NK-92 (cell line): ENCODE results near the gene HSPA8.
"Not testable (repeated sequence)": the region's sequence is repeated elsewhere in the genome, so short reads cannot be mapped to it uniquely, and the experiment has no call there.

Source experiments
- DNase-seq: peaks from one replicate; lab custom pipeline; 2025; ENCODE audit not compliant: unreplicated experiment; lab: John Stamatoyannopoulos, UW

The HSPA8 gene

DNA sequence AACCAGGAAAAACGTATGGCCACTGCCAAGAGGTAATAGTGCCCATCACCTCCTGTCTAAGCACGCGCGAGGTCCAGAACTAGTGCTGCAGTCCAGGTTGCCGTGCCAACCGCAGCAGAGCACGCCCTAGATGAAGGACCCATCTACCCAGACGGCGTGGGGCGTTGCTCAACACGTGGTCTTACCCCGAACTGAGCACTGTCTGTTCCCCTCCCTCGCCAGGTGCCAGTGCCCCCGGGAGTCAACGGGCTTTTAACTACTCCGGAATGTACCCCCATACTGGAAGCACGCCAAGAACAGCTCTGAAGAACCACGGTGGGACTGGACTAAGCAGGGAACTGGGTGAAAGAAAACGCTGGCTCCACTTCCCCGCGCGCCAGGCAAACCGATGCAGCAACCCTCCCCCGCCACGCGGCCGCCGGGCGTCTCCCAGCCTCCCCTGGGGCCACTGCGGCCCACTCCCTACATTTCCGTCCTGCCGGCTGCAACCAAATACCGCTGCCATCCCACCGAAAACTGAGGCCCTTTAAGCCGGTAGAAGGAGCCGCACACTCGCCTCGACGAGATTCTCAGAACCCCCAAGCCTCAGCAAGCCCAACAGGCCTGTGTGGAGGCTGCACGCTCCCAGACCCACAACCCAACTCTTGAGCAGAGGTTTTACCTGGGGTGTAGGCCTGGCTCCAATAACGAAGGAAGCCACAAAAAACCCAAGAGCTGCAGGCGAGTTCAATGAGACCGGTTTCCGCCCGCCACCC, at the start of gene HSPA8:
Gene HSPA8, minus strand, starts transcription at position 734 of the 755 bp plus-strand sequence. CDS start 812 bp downstream, outside the sequence.
- no peak for DNase-seq

DNA sequence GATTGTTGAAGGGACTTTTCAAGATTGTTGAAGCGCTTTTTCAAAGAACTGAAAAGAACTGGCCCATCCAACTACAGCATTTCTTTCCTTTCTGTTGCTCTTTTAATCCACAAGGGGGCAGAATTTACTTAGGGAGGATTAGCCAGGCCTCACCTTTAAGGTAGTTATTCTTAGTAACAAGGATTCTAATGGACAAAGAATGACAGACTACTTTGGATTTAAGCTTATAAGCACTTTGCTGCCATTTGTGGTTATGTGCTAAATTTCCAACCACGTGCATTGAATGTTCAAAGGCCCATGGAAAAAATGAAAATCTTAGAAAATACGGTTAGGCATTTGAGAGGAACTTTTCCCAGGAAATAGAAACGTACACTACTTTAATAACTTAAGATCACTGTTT, 49.5 kb upstream of the HSPA8 start:
- no peak for DNase-seq

DNA sequence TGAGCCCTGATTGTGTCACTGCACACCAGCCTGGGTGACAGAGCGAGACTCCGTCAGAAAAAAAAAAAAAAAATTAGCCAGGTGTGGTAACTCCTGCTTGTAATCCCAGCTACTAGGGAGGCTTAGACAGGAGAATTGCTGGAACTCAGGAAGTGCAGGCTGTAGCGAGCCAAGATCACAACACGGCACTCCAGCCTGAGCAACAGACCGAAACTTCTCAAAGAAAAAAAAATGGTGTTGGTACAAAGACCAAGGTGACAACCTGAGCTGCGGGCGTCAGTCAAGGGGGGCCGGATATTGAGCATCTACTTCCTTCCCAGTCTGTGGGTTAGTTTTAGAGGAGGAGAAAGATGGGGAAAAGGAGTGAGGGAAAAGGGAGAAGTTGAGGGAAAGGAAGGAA, 48.5 kb upstream of the HSPA8 start:
- DNase-seq = no peak

DNA sequence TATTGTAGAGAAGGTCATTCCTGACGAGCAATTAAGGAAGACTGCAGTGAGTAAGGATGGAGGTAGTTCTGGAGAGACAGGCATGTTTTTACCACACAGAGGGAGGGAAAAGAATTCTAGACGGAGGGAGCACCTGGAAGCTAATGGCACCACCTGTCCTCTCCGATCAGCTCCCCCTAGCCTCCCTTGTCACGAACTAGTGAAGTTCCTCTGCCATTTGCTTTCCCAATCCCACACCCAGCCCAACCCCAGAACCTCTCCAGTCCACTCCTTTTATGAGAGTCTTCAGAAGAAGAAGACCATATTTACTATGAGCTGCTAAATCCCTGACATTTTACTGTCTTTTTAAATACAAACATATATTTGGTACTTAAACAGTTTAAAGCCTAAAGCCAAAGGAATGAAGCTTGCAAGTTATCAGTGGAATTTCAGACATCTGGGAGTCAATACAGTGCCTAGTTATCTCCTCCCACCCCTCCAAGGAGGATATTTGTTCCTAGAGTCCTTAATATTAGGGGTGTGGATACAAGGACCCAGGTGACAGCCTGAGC, 46.1 kb upstream of the HSPA8 start:
- no peak for DNase-seq

DNA sequence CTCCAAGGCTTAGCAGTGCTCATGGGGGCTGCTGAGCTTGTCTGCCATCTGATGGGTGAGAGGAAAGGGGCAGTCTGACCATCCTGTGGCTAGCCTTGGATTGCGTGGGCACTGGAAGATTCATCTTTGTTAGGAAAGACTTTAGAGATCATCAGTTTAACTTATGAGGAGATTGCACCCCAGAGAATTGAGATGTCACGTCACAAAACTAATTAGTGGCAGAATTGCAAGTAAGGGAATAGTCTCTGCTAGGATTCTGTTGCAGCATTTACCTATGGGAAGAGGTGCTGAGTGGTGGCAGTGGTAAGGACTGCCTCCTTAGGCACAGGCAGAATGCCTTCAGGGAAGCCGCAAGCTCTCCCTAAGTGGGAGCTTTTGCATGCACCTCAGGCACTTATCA, 42.8 kb upstream of the HSPA8 start:
- no peak for DNase-seq

DNA sequence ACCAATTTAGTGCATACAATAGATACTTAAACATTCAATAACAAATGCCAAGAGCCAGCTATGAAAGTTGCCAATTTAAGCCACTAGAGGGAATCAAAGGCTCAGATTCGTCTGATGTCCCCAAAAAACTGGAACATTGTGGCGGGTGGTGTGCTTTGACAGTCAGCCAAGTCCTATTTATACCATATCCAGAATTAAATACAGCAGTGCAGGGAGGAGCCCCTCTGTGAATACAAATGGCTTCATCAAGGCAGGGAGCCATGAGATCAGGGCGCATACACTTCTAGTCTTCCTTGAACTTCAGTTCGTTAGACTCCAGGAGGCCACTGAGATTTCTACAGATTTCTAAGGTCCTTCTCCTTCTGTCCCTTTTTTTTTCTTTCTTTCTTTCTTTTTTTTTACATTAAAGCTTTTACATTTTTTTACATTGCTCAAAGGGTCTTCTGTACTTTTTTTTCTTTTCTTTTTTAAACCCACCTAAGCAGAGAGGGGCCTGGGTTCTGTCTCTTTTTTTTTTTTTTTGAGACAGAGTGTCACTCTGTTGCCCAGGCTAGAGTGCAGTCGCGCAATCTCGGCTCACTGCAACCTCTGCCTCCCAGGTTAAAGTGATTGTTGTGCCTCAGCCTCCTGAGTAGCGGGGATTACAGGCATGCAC, 41.5 kb upstream of the HSPA8 start:
- no peak for DNase-seq

DNA sequence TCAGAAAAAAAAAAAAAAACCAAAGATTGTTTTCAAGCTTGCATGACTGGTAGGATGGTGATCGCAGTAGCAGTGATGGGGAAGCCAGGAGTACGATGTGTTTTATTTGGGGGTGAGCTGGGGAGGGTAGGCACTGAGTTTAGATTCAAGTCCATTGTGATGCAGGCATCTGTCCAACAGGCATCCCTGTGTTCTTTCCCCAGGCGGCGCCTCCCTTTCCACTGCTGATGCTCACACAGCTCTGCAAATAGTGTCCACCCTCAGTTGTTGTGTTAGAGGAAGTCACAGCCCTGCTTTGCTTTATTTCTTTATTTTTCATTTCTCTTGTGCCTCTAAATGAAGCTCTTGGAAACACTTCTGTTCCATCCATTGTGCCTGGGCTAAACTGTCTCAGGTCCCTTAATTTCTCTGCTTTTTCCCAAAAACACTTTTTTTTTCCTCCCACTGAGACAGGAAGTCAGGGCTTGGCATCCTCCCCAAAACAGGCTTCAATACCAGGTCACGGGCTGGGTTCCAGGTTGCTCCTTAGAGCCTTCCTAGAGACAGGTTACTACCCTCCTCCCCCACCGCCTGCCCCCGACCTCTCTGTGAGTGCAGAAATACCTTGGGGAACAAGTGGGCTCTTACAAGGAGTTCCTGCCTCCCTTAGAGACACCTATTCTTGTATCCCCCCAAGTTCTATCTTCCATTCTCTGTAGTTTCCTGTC, 38.6 kb upstream of the HSPA8 start:
- DNase-seq = no peak

DNA sequence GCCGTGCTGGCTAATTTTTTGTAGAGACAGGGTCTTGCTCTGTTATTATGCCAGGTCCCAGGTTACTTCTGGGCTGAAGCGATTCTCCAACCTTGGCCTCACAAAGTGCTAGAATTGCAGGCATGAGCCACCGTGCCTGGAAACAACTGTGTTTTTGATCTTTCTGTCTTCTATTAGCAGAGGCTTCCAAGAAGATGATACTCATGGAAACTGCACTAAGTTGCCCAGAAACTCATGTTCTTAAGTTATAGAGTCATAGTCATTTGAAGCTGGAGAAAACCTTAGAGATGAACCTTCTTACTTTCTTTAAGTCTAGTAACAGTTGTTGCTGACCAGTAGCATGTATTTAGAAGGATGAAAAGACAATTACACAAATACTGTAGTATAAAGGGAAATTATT, 37.1 kb upstream of the HSPA8 start:
- DNase-seq = no peak

DNA sequence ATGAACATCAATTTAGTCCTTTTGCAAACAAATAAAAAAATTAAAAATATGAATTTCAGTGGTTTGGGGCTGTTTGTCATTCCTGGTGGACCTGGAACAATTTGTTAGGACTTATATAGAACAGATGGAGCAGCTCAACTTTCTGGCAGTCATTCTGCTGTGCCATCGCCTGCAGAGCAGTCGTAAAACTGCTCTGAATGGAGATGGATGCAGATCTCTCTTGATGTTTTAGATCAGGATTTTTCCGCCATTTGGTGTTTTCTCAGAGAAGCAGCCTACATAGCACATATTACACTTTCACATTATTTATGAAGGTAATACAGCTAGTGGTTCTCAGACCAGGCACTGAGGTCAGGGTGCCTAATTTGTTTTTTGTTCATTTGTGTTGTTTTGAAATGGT, 31.8 kb upstream of the HSPA8 start:
- no peak for DNase-seq

DNA sequence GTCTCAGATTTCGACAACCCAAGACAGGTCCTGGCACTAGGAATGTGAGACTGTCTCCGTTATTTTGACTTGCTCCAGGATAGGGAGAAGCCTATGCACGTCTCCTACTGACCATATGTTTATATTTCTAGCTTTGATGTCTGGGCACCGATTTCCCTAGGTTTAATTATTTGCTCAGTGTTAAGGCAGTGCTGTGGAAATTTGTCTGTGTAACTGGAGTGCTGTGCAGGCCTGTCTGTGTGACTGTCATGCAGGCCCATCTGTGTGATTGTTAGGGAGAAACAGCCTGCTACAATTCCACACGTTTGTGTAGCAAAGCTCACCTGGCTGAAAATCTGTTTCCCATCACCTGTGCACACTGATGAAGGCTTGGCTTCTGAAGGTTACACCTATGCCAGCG, 29.6 kb upstream of the HSPA8 start:
- no peak for DNase-seq

DNA sequence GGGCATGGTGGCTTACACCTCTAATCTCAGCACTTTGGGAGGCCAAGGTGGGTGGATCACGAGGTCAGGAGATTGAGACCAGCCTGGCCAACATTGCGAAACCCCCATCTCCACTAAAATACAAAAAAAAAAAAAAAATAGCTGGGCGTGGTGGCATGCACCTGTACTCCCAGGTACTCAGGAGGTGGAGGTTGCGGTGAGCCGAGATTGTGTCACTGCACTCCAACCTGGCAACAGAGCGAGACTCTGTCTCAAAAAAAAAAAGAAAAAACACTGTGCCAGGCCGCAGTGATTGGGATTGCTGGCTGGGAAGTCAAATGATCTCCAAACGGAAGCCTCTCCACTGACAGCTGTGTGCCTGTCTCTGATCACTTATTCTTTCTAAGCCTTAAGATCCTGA, 28.2 kb upstream of the HSPA8 start:
- not testable (repeated sequence) for DNase-seq

DNA sequence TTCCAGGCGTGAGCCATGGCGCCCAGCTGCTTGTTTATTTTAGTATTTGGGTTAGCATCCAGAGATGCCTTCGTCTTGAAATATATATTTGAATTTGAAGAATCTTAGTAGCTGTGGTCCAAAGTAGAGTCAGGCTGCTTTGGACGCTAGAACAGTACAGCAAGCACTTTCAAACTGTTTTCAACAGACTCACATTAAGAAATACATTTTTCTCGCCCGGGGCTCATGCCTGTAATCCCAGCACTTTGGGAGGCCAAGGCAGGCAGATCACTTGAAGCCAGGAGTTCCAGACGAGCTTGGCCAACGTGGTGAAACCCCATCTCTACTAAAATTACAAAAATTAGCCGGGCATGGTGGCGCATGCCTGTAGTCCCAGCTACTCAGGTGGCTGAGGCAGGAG, 27.0 kb upstream of the HSPA8 start:
- not testable (repeated sequence) for DNase-seq

DNA sequence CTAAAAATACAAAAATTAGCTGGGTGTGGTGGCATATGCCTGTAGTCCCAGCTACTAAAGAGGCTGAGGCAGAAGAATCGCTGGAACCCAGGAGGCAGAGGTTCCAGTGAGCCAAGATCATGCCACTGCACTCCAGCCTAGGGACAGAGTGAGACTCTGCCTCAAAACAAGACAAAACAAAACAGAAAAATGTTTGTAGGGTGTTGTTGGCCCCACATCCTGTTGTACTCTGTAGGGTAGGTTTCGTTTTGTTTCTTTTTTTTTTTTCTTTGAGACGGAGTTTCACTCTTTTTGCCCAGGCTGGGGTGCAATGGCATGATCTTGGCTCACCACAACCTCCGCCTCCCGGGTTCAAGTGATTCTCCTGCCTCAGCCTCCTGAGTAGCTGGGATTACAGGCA, 25.7 kb upstream of the HSPA8 start:
- not testable (repeated sequence) for DNase-seq

DNA sequence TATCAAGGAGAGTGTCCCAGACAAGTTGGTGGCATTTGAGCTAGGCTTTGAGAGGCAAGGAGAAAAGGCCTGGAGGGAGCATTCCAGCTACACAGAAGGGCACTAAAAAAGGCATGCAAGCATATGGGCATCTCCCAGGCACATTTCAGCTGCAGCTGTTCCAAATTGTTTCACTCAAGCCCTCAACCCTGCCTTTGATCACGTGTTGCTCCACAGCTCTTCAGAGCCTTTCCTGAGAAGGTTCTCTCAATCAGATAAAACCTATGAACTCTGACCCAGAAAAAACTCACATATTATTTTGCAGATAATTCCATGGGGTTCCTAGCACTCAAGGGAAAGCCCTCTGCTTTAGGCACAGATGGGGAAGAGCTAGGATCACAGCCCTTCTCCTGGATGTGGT, 24.4 kb upstream of the HSPA8 start:
- DNase-seq = no peak

DNA sequence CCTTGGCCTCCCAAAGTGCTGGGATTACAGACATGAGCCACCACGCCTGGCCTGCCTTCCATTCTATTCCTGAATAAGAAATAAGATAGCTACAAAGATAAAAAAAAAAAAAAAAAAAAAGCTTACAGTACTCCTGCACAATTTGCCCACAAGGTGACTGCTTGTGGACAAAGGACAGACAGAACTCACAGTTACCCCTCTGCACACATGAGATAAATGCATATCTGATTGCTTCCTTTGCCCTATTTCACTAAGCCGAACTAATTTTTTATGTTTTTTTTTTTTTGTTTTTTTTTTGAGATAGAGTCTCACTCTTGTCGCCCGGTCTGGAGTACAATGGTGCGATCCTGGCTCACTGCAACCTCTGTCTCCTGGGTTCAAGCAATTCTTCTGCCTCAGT, 23.6 kb upstream of the HSPA8 start:
- no peak for DNase-seq

DNA sequence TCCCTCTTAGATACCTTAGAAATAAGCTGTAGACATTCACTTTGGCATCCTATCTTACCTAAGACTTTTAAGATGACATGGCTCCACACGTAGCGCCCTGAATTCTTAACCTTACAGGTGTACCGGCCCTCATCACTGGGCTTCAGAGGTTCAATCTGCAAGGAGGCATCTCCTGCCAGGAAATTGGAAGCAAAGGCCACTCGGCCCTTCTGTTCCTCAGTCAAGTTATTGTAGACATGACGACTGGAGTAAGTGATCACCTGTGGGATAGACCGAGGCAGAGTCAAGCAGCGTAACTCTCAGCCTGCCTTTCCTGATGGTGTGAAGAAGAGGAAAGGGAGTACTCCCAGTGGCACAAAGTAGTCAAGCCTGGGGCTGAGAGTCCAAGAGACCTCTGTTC, 22.5 kb upstream of the HSPA8 start:
- no peak for DNase-seq

DNA sequence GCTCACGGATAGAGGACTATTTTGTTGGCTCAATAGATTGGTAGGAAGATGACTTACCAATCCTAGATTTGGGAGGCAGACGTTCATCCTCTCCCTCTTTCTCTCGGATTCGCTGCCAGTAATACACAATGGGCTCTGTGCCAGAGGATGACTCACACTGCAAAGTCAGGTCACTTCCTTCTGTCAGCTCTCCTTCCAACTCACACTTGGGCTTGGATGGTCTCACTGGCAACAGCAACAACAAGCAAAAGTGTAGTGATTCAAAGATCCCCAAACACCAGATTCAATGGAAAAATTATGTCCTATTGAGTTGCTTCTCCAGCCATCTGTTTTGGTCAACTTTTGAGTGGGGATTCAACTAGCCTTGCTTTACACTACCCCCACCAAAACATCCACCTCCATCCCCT, 21.7 kb upstream of the HSPA8 start:
- DNase-seq = no peak

DNA sequence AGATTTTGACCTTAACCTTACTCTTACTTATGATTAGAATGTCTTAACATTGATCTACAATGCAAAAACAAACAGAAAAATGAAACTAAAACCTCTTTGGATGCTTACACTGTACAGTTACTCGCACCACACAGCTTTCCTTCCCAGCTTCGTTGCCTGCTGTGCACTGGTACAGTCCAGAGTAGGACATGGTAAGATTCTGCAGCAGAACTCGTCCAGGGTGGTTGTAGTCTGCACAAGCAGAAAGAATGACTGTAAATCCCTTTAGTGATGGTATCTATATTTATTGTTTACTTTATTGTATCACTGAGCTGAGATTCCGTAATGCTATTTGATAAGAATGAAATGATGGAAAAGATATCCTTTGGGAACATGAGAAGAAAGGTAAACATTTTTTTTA, 21.0 kb upstream of the HSPA8 start:
- no peak for DNase-seq

DNA sequence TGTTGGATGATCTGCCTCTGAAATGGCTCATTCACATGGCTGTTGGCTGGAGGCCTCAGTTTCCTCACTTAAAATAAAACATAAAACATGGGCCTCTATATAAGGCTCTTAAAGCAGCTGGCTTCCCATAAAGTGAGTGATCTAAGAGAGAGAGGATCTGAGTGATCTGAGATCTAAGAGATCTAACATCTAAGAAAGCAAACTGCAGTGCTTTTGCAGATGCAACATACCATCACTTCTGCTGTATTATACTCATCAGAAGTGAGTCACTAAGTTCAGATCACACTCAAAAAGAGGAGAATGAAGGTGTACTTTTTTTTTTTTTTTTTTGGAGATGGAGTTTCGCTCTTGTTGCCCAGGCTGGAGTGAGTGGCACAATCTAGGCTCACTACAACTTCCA, 18.1 kb upstream of the HSPA8 start:
- no peak for DNase-seq

DNA sequence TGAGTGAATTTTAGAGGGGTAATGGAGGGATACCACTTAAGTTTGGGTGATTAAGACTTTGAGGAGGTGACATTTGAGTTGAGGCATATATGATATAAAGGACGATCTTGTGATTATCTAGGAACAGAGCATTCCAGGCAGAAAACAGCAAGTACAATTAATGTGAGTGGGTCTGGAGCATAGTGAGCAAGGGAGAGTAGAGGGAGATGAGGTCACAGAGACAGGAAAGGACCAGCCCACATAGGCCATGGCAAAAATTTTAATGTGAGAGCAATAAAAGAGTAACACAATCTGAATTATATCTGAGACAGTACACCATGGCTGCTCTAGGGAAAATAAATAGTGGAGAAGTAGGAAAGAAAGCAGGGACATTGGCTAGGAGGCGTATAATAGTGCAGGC, 14.5 kb upstream of the HSPA8 start:
- DNase-seq = no peak

DNA sequence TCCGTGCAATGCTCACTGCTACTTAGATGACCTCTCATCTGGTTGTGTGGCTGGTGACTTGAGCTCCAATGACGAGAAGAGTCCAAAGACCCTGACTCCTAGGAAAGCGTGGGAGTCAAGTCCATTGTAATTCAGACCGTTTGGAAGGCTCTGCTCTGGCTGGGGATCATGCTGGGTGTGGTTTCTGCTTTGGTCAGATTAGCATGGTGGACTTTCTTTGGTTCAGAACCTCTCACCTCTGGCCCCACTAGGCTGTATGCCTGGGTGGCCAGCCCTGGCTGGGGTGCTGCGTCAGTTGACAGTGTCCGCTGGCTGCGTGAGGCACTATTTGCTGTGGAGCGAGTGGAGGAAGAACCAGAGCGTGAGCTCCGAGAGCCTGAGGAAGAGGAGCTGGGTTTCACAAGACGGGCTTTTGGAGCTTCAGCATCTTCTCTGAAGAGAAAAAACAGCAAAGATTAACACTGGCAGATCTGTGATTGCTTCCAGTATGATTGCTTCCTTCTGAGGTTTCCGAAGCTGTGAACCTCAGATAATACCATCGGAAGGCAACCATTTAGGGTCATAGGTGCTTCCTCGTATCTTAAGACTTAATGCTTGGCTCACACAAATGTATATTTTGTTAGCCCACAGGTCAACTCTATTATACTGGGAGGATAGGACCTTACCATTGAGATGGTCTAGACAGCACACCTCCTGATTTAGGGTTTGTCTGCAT, 11.6 kb upstream of the HSPA8 start:
- DNase-seq = no peak
